ENCODE measurements around the gene DELE1.
A peak's percentile ranks its signal among the peaks of the same experiment; 100 is the strongest.

Gene DELE1, protein sequence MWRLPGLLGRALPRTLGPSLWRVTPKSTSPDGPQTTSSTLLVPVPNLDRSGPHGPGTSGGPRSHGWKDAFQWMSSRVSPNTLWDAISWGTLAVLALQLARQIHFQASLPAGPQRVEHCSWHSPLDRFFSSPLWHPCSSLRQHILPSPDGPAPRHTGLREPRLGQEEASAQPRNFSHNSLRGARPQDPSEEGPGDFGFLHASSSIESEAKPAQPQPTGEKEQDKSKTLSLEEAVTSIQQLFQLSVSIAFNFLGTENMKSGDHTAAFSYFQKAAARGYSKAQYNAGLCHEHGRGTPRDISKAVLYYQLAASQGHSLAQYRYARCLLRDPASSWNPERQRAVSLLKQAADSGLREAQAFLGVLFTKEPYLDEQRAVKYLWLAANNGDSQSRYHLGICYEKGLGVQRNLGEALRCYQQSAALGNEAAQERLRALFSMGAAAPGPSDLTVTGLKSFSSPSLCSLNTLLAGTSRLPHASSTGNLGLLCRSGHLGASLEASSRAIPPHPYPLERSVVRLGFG

DNA sequence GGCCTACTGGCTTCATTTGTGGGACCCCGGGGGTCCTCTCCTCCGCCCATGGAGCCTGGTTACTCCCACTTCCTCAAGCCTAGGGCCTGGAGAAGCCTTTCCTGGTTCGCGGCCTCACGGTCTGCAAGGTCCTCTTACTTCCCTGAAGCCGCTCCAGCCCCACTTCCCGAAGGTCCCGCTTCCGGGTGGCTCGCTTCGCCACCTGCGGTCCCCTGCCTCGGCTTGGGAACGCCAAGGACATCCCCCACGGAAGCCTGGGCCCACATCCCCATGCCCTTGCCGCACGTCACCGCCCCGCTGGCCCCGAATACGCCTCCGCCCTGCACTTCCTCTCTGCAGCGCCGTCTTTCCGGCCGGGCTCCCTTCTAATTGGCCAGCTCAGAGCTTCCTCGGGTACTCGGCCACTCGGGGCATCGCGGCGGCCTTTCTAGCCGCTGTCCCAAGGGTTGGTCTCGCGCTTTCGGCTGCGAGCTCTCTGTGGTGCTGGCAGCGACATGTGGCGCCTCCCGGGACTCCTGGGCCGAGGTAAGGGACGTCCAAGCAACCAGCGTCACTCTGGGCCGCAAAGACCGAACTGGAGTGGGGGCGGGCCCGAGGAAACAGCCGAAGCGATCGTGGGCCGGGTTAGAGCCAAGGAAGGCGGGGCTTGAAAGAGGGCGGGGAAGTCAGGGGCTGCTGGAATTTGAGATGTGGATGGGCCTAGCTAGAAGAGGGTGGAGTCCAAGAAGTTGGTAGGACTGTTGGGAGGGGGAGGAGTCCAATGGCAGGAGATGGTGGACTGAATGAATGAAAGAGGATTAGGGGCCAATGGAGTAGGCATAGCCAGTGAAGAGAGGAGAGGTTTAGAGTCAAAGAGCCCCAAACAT, at the start of gene DELE1:
Gene DELE1, plus strand, starts transcription at position 424 of the 866 bp plus-strand sequence. Its CDS starts 71 bp downstream, at position 495.
- peaks cover 42% of the 10 kb centered on the region for H3K4me1 Mint-ChIP-seq
- H3K27ac Mint-ChIP-seq, result peak within 1 kb of the TSS; percentile 91
- peaks cover 13% of the 10 kb centered on the region for H3K36me3 Mint-ChIP-seq
- H3K9me3 Mint-ChIP-seq, result no peaks in the 10 kb centered on the region
- H3K4me3 Mint-ChIP-seq, result peak within 1 kb of the TSS; percentile 89
- no peaks in the 10 kb centered on the region for H3K27me3 Mint-ChIP-seq

DNA sequence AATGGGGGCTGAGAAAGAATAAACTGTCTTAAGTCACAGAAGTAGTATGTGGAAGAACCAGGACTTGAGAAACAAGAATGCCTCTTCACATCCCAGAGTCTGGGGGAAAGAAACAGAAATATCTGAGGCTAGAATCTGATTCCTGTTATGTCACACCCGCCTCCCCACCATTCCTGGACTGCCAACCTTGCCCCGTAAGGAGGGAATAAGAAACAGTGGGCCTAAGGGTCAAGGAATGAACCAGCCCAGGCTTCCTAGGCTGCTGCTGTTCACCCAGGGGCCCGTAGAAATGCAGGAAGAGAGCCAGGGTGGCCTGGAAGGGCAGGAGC, 49.8 kb upstream of the DELE1 start:
- Mint-ChIP-seq H3K27ac (no peak overlapping the region), H3K4me1 (peaks cover 15% of the 10 kb centered on the region), H3K4me3 (no peak overlapping the region), H3K36me3 (no peaks in the 10 kb centered on the region), H3K27me3 (peaks cover 32% of the 10 kb centered on the region), H3K9me3 (no peaks in the 10 kb centered on the region)

DNA sequence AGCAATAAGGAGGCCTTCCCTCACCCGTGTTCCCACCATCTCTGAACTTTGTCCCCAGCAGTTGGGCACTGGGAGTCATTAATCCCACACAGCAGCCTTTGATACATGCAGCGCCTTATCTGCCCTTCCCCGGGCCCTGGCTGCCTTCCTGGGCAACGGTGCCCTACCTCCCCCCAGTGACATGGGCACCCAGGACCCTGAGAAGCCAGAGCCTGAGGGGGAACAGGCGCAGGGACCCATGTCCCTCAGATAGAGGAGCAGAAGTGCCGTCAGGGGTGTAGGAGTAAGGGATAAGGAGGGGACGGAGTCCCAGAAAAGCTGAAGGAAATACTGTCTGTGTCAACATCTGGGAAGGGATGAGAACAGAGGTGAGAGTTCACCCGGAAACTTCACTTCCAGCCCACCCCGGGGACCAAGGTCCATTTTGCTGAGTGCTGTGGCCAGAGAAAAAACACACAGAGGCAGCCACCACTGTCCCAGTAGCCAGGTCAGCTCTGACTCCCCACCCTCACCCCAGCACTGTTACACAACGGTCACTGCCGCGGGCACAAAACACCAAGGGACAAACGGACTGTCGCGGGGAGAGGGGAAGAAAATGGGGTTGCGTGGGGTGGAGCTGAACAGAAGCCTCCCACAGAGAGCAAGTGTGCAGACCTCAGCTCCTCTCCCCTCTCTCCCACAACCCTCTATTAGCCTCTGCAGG, 49.3 kb upstream of the DELE1 start:
- Mint-ChIP-seq H3K27ac (no peak overlapping the region), H3K27me3 (peaks cover 36% of the 10 kb centered on the region), H3K9me3 (no peaks in the 10 kb centered on the region), H3K36me3 (no peaks in the 10 kb centered on the region), H3K4me3 (no peak overlapping the region), H3K4me1 (peaks cover 20% of the 10 kb centered on the region)

DNA sequence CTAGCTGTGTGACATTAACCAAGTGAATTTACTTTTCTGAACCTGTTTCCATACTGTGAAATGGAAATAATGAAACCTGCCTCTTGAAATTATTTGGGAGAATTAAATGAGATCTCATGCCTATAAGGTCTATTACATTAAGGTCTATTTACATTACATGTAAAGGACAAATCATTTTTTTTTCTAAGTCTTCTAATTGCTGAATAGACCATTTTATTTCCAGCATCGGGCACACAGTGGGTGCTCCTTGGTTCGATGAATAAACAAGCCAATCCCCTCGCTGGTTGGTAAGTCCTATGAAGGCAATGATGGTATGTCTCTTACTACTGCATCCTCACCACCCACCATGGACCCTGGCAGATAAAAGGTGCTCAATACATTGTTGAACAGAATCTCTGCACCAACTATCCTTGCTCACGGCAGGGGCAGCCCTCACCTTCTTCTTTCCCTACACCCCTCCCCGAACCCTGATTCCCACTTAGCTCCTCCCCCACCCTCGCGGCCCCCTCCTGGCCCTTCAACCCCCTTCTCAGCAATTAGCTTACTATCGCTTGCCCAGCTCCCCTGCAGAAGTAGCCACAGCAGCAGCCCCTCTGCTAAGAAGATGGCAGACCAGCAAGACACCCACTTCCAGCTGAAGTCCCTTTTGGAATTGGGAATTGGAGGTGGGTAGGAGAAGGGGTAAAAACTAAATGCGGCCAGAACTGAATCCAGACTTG, 48.5 kb upstream of the DELE1 start:
- Mint-ChIP-seq H3K36me3 (no peaks in the 10 kb centered on the region), H3K4me3 (peak overlapping the region; percentile 6), H3K9me3 (no peaks in the 10 kb centered on the region), H3K27ac (no peak overlapping the region), H3K4me1 (peaks cover 20% of the 10 kb centered on the region), H3K27me3 (peaks cover 40% of the 10 kb centered on the region)

DNA sequence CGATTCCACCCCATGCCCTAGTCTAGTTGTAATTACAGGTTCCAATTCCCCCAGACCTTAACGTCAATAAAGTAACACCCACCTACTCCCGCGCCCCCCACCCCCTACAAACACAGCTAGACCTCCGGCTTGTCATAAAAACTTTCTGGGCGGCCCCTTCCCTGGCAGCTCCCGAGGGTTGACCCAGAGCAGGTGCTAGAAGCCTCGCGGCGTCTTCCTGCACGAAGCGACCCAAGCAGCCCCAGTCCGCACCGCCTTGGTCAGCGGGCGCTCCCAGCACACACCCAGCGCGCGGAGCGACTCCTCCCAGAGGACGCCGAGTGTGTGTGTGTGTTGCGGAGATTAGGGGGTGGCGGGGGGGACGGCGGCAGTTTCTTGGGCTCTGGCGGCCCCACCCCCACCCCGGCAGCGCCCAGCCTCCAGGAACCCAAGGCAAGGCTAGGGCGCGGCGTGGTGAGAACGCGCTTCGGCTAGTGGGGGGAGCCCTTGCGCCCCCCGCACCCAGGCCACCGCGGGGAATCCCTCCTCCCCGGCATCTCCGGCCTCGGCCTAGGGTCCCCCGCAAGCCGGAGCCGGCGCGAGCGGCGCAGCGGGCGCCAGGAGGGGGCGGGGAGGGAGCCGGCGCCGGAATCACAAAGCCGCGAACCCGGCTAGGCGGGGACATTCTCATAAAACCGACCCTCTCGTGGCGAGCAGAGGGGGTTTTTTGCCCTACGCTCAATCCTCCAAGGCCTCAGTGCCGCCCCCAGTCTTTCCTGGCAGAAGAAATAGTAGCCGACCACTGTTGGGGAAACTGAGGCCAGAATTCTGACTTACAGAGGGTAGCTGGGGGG, 47.7 kb upstream of the DELE1 start:
- peaks cover 42% of the 10 kb centered on the region for H3K27me3 Mint-ChIP-seq
- H3K27ac Mint-ChIP-seq, result no peak overlapping the region
- peaks cover 20% of the 10 kb centered on the region for H3K4me1 Mint-ChIP-seq
- H3K9me3 Mint-ChIP-seq, result no peaks in the 10 kb centered on the region
- no peaks in the 10 kb centered on the region for H3K36me3 Mint-ChIP-seq
- peak overlapping the region; percentile 56 for H3K4me3 Mint-ChIP-seq

DNA sequence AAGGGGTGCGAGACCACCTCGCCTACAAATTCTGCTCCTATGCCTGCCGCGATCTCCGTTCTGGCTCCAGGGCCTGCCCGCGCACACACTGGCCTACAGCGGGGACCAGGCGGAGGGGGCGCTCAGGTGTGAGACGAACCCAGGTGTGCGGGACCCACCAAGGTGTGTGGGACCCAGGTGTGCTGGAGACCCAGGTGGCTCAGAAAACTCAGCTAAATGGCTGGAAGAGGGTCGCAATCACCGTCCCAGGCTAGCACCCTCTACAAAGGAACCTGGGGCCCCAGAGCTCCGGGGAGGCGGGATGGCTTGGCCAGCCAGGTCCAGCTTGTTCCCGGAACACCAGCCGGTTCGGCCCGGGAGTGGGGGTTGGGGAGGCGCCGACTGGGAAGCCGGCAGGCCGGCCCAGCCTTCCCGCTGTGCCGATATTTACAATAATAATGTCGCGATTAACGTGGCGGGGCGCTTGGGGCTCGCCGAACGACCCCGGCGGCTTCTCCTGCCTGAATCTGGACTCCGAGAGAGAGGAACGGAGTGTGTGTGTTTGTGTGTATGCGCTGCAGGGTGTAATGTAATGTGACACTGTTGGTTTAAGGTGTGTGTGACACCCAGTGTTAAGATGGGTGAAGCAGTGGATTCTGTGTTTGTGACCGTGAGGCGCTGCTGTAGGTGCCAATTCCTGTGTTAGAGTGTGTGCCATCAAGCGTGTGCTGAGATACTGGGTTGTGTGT, 46.9 kb upstream of the DELE1 start:
- peaks cover 46% of the 10 kb centered on the region for H3K27me3 Mint-ChIP-seq
- H3K27ac Mint-ChIP-seq, result no peak overlapping the region
- peaks cover 20% of the 10 kb centered on the region for H3K4me1 Mint-ChIP-seq

DNA sequence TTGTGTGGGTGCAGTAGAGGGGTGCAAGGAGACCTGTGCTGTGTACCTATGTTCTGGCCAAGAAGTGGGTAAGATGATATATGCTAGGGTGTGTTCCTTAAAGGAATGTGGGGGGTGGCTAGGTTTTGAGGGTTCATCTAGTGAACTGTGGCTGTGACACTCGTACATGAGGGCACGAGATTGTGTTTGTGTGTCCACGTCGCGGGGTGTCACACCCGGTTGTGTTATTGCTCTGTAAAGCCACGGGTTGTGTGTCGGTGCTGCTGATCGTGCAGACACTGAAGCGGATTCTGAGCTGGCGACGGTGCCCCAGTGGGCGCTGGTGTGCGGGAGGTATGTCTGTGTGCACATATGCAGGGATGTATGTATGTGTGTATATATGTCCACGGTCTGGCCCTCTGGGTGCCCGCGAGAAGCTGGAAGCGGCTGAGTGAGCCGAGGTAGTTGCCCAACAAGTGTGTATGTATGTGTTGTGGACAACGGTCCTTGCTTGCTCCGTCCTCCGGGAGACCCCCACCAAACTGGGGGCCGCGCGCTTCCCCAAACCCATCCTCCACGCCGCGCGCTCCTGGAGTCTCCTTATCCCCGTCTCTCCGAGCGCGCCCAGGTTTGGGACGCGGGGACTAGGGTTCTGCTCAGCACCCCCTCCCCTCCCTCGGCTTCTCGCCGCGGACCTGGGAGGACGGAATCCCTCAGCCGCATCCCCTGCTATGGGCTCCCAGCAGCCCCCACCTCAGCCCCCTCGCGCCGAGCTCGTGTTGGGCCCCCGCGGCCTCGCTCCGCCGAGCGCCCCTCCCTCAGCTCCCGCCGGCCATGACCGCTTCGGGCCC, 46.1 kb upstream of the DELE1 start:
- H3K27ac Mint-ChIP-seq, result no peak overlapping the region
- no peaks in the 10 kb centered on the region for H3K36me3 Mint-ChIP-seq
- H3K27me3 Mint-ChIP-seq, result peaks cover 51% of the 10 kb centered on the region
- H3K4me3 Mint-ChIP-seq, result peak overlapping the region; percentile 72
- H3K4me1 Mint-ChIP-seq, result peaks cover 20% of the 10 kb centered on the region
- H3K9me3 Mint-ChIP-seq, result no peaks in the 10 kb centered on the region

More for the DNA sequence above, 46.9 kb upstream of the DELE1 start:
- Mint-ChIP-seq H3K4me3 (peak overlapping the region; percentile 72), H3K9me3 (no peaks in the 10 kb centered on the region), H3K36me3 (no peaks in the 10 kb centered on the region)

DNA sequence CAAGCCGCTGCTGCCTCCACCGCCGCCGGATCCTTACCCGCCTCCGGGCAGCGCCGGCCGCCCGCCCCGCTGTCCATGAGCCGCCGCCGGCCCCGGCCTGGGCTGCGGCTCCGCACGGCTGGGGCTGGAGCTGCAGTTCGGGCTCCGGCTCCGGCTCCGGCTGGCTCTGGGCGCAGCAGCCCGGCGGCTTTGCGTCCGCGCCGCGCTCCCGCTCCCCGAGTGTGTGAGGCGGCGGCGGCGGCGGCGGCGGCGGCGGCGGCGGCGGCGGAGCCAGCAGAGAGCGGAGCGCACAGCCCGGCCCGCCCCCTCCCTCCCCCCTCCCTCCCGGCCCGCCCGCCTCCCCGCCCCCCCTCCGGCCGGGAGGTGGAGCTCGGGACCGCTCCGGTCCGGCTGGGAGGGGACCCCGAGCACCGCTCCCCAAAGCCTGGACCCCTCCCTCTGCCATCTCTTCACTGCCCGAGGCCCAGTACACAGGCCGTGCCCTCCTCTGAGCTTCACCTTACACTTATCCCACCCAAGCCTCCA, 45.4 kb upstream of the DELE1 start, which contains the start of gene PCDH1:
Gene PCDH1, minus strand, starts transcription at position 225 of the 525 bp plus-strand sequence. Its CDS starts 148 bp downstream, at position 77.
- peaks cover 20% of the 10 kb centered on the region for H3K4me1 Mint-ChIP-seq
- H3K27me3 Mint-ChIP-seq, result peaks cover 52% of the 10 kb centered on the region
- H3K36me3 Mint-ChIP-seq, result no peaks in the 10 kb centered on the region
- H3K9me3 Mint-ChIP-seq, result no peaks in the 10 kb centered on the region
- peak within 1 kb of the TSS; percentile 13 for H3K27ac Mint-ChIP-seq
- peak within 1 kb of the TSS; percentile 82 for H3K4me3 Mint-ChIP-seq

DNA sequence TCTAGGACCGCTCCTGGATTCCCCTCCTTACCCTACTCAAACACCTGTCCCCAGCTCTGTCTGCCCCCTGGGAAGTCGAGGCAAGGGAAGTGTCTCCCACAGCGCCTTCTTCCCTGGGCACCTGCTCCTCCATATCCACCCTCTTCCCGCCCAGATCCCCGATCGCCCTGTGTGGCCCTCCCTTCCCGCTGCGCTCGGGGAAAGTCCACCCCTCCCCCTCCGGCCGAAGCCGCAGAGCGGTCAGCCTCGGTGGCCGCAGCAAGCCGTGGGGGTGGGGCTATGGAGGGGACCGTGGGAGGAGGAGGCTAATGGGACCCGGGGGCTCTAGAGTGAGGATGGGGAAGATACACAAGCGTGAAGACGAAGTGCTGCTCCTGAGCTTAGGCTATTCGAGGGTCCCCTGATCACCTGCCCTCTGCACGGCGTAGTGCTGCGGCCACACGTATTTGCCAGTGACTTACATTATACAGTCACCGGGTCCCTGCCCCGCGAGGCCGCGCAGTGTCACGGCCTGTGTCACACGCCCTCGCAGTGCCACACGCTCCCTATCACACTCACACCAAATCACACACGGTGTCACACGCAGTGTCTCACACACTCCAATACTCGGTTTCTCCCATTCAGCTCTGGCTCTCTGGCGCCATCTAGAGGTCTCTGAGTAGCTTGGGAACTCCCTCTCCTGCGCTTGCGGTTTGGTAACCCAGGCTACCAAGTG, 44.8 kb upstream of the DELE1 start:
- Mint-ChIP-seq H3K9me3 (no peaks in the 10 kb centered on the region), H3K4me1 (peaks cover 22% of the 10 kb centered on the region), H3K4me3 (peak overlapping the region; percentile 82), H3K27ac (peak overlapping the region; percentile 13), H3K27me3 (peaks cover 50% of the 10 kb centered on the region), H3K36me3 (no peaks in the 10 kb centered on the region)

DNA sequence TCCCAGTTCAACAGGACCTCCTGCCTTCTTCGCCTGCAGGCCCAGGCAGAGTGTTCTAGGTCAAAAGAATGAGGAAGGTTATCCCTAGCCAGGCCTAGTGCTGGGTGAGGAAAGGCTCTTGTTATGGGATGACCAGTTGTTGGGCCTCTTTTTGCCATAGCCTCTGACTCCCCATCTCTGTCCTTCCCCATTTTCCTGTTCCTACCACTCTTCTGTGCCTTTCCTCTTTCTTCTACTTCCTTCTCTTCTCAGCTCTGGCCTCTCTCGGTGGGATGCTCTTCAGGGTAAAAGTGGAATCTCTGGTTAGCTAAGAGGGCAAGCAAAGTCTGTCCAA, 44.3 kb upstream of the DELE1 start:
- Mint-ChIP-seq H3K36me3 (no peaks in the 10 kb centered on the region), H3K9me3 (no peaks in the 10 kb centered on the region), H3K4me3 (peak overlapping the region; percentile 82), H3K27me3 (peaks cover 49% of the 10 kb centered on the region), H3K4me1 (peaks cover 23% of the 10 kb centered on the region), H3K27ac (peak overlapping the region; percentile 13)

DNA sequence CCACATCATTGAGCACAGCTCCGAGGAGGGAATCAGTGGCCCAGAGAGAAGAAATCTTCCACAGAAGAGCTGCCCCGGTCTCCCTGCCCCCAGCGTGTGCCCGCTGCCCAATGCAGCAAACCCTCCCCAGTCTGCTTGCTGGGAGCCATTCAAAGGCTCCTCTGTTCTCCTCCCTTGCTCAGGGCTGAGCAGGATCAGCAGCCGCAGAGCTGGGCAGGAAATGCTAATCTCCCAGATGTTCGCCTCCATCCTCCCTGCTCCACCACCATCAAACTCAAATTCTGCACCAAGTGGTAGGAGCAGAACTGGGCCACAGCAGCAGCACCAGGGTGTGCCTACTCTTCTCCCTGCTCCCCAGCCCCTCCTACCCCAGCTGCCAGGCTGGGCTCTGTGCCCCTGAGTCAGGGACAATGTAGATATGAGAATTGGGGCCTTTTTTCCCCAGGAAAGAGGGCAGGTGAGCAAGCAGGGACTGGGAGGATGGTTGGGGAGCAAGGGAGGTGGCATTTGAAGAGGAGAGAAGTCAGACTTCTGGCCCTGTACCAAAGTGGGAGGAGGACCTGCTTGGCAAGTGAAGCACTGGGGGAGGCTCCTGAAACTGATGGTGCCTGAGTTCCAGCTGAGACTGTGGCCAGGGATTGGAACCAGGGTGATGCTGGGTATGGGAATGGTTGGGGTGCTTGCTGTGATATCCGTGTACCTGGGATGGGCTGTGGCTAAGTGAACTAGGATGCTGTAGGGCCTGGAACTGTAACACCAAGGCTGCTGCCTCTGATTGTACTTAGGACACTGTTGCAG, 43.5 kb upstream of the DELE1 start:
- H3K4me1 Mint-ChIP-seq, result peaks cover 23% of the 10 kb centered on the region
- H3K27ac Mint-ChIP-seq, result peak overlapping the region; percentile 36
- H3K27me3 Mint-ChIP-seq, result peaks cover 50% of the 10 kb centered on the region
- no peaks in the 10 kb centered on the region for H3K9me3 Mint-ChIP-seq
- no peak overlapping the region for H3K4me3 Mint-ChIP-seq
- H3K36me3 Mint-ChIP-seq, result no peaks in the 10 kb centered on the region
